SH-SY5Y (cell line): ENCODE results near the gene NUP93.

Experiments used
- GATA2 ChIP-seq: IDR thresholded peaks from 2 replicates; pipeline ENCODE4 v1.6.1; 2011; ENCODE audit warnings: mild to moderate bottlenecking, low read depth, low read length
- GATA3 ChIP-seq: IDR thresholded peaks from 2 replicates; pipeline ENCODE4 v1.6.1; 2011; ENCODE audit warnings: low read depth, mild to moderate bottlenecking, low read length, moderate library complexity

The NUP93 gene

DNA sequence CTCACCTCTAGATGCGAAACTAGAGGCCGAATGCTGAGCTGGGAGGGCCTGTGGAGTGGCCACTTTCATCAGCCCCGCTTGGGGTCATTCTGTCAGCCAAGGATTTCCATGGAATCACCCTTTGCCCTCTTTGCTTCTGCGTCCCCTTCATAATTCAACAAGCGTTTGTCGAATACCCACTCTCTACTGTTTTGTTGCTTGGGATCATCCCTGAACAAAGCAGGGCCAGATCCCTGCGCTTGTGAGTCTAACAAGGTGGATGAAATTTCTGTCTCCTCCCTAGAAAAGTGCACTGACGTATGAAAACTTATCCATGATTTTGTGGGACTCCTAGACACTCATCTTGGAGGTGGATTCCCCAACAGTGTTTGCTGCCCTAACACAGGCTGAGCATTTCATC, 131.8 kb downstream of the NUP93 start:
- TF ChIP-seq GATA2 = no peak
- TF ChIP-seq GATA3 = no peak

DNA sequence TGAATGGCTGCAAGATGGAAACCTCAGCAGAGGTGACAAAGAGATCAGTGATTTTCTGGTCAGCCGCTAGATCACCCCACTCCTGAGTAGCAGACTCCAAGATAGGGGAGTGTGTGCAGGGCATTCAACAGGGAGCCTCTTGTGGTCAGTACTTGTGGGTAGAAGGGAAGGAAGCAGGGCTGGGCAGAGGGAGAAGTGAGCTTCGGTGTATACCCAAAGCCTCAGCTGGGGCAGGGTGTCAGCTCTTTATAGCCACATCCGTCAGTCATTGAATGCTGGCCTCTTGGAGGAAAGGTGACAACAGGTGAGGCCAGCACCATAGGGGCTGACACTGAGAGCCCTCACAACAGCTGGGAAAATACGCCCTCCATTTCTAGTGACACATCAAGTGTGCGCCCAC, 132.8 kb downstream of the NUP93 start:
- TF ChIP-seq GATA3 (no peak), GATA2 (no peak)

- TF ChIP-seq GATA3 = peak; percentile 79
- TF ChIP-seq GATA2 = peak; percentile 98
Observed at GRCh38 chr16:56864960-56865359, 135.0 kb downstream of the NUP93 start, which contains the start of gene SLC12A3. SLC12A3 (plus strand) TSS chr16:56865207; CDS start chr16:56865236, 29 bp downstream.

- no peak for TF ChIP-seq GATA2
Observed at GRCh38 chr16:56865394-56866062, 135.6 kb downstream of the NUP93 start.

DNA sequence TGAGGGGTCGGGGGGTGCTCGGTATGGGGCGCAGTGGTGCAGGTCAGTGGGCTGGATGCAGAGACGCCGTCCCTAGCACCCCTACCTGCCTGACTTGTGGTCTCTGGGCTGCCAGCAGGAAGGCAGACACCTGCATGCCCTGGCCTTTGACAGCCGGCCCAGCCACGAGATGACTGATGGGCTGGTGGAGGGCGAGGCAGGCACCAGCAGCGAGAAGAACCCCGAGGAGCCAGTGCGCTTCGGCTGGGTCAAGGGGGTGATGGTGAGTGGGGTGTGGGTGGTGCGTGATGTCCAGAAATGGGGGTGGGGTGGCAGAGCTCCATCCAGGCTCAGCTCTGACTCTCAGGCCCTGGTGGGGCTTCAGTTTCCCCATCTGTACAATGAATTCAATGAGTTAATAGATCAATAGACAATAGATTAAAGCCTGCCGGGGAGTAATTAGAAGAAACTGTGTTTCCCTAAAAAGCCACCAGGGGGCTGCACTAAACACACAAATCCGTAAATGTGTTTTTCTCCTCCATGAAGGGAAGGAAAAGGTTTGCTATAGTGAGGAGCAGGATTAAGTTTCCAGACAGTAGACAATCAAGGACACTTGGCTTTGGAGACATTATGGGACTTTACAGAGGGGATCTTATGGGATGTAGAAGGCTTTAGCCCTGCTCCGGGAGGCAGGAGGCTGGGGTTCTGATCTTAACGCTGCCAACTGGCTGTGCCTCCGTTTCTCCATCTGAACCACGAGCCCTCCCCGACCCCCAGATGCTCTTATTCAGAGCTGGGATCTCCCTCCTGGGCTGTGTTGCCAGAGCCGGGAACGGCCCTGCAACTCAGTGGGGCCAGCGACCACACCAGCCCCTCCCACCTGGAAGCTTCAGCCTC, 137.3 kb downstream of the NUP93 start:
- TF ChIP-seq GATA3 = no peak
- no peak for TF ChIP-seq GATA2

- no peak for TF ChIP-seq GATA2
- TF ChIP-seq GATA3 = no peak
Observed at GRCh38 chr16:56868175-56868574, 138.2 kb downstream of the NUP93 start.

GRCh38 chr16:56869513-56870275, 139.8 kb downstream of the NUP93 start:
- TF ChIP-seq GATA3 = no peak
- TF ChIP-seq GATA2 = no peak

GRCh38 chr16:56870276-56870888, 140.5 kb downstream of the NUP93 start:
- TF ChIP-seq GATA2 = no peak
- no peak for TF ChIP-seq GATA3

DNA sequence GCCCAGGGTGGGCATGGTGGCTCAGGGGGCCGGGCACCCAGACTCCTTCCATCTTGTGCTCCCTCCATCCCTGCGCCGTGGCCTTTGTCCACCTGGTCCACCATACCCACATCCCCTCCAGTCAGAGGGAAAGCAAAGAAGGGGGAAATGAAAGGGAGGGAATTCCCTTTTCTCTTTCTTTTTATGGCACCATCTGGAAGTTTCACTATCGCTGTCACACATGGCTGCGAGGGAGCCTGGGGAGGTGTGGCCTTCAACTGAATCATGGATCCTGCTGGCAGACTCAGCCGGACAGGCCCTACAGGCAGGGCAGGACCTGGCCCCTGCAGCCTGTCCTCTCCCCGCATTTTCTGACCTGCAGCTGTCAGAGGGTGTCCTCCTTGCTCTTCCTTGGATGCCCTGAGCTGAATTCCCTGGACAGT, 141.3 kb downstream of the NUP93 start:
- TF ChIP-seq GATA3 (no peak), GATA2 (no peak)

- TF ChIP-seq GATA3 = no peak
- TF ChIP-seq GATA2 = no peak
Observed at GRCh38 chr16:56872863-56873391, 143.0 kb downstream of the NUP93 start.

GRCh38 chr16:56874800-56875199, 144.9 kb downstream of the NUP93 start:
- peak; percentile 97 for TF ChIP-seq GATA3
- TF ChIP-seq GATA2 = peak; percentile 100

GRCh38 chr16:56876048-56876447, 146.1 kb downstream of the NUP93 start:
- no peak for TF ChIP-seq GATA2
- TF ChIP-seq GATA3 = no peak

GRCh38 chr16:56877486-56878182, 147.7 kb downstream of the NUP93 start:
- no peak for TF ChIP-seq GATA3
- TF ChIP-seq GATA2 = no peak
